Fibroblast of skin of right biceps (primary cell): ENCODE results near the gene HIVEP3.

Experiments used
- DNase-seq: peaks from one replicate; pipeline ENCODE4 v3.0.0-alpha.2; 2013

The HIVEP3 gene

DNA sequence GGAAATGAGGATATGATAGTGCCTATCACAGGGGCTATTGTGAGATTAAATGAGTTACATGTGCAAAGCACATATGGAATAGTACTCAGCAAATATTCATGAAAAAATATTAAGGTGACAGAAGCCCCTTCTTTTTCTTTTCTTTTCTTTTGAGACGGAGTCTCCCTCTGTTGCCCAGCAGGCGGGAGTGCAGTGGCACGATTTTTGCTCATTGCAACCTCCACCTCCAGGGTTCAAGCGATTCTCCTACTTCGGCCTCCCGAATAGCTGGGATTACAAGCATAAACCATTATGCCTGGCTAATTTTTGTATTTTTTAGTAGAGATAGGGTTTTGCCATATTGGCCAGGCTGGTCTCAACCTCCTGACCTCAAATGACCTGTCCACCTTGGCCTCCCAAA lies 139.4 kb downstream of the HIVEP3 start:
- DNase-seq: no peak

DNA sequence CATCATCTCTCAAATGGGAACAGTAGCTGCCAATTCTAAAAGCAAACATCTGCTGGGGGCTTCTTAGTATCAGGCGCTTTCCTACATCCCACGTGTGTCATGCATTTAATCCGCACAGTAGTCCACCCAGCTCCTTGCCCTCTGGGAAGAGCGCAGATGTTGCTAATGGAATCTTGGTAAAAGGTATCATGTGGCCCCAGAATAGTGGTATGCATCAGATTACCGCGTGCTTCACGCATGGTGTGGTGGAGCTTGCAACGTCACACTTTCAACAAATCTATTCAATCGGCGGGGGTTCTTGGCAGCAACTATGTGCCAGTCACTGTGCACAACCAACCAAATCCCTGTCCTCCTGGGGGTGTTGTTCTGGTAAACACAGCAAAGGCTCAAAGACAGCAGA lies 141.0 kb downstream of the HIVEP3 start:
- no peak for DNase-seq

DNA sequence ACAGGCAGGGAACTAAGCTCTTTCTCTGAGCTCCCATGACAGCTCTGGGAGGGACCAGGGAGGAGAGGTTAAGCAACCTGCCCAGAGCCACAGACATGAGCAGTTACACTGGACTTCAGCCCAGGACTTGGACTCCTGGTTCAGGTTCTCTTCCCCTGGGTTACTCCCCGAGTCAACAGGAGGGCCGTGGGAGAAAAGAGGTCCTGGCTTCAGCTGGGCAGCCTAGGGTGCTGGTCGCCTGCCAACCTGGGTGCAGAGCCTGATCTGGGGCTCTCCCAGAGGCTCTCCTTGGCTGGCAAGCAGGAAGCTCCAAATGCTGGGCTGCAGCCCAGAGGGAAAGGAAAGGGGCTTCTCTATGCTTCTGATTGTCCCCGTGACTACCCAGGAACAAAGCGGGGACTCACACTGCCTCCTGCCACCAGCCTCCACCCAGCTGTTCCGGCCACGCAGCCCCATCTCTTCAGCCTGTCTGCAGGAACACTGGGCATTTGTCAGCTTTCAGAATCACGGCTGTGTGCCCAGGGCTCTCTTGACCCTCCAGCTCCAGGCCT lies 141.8 kb downstream of the HIVEP3 start:
- no peak for DNase-seq

DNA sequence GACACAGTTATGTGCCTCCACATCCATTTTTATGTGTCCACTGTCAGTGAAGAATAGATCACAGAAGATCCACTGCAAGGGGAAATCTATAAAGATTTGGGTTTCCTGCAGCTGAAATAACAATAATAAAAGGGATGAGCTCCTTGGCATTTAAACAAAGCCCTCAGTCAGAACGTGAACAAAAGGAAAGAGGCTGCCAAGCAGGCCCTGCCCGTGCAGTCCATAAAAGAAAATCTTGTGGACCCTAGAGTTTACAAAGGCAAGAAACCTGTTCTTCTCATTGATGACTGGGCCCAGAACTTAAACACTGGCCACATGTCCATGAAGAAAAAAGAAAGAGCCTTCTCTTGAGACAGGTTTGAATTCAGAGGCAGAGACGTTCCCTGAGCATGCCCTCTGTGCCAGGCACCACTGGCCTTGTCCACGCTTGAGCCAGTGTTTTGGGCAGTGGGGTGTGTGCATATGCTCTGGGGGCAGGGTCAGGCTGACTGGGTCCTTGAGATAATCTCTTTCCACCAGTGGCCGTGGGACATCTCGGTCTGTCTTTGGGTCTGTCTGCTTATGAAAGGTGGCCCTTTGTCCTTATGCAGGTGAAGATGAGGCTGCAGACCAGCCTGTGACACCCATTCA lies 142.7 kb downstream of the HIVEP3 start:
- DNase-seq: no peak

DNA sequence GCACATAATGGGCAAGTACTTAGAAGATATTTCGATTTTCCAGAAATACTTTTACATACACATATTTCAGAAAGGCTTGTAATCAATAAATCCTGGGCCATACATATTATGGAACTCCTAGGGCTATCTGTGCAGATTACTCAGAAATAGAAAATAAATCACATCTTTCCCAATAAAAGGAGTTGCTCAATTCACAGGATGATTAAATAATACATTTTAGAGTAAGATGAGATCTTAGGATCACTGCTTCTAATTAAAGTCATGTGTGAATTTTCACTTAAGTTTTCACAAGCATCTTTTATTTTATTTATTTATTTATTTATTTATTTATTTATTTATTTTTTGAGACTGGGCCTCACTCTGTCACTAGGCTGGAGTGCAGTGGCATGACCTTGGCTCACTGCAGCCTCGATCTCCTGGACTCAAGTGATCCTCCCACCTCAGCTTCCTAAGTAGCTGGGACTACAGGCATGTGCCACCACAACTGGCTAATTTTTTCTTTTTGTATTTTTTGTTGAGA lies 144.2 kb downstream of the HIVEP3 start:
- no peak for DNase-seq

DNA sequence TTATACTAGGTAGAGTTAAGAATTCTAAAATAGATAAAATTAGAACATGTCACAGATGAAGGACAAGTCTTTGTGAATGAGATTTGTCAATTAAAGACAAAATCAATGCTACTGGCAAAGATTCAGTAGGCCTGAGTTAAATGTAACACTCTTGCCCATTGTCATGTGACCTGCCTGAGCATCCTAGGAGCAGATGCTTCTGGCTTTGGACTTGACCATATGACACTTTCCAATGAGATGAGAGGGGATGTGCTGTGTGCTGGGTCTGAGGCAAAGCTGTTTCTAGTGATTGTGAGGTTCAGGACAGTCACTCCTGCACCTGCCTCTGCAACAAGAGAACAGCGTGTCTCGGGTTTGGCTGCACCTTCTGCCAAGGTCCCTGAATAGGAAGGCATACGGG lies 144.9 kb downstream of the HIVEP3 start:
- no peak for DNase-seq

DNA sequence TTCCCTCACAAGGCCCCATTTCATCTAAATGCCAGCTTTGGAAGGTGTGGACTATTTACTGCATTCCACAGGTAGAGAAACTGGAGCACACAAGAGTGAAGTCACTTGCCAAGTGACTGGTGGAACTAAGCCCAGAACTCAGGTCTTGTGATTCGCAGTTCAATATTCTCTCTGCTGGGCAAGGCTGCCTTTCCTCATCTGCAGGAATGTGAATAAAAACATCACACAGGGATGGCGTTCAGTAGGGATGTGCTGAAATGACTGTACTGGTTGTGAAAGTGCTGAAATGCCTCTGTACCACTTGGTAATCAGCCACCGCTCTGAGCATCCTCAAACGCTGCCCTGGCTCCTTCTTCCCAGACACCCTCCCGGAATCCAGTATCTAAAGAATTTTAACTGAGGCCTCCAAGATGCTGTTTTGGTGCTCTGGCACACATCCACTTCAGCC lies 145.6 kb downstream of the HIVEP3 start:
- peak; percentile 93 for DNase-seq

DNA sequence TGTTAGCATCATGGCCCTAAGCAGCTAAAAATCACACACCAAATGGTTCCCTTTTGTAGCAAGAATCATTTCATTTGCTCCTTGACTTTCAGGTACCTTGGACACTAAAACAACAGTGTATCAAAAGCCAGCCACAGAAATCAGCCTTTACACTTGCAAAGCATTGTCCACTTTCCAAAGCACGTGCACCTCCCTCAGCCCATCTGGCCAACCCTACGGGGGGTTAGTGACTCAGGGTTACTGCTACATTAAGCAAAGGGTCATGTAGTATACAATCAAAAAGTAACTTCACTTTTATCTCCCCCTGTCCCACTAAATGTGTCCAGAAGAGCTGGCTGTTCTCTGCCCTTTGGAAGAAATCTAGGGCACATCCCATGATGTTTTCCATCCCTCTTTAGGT lies 149.7 kb downstream of the HIVEP3 start:
- DNase-seq: no peak

DNA sequence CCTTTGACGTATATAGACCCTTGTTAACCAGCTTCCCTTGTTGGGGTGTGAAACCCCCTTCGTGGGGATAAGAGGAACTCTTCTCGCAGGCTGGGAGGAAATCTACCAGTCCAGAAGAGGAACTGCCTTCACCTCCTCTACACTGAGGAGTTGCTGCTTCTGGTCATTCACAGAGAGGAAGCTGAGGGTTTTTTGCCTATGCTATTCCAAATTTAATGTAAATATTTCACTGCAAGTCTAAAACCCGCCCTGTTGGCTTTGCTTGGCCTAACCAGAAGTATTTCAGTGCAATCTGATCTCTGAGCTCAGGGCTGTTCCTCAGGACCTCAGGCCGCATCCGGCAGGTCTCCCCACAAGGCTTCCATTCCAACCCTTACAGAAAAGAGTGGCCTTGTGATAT lies 150.1 kb downstream of the HIVEP3 start:
- DNase-seq: no peak

DNA sequence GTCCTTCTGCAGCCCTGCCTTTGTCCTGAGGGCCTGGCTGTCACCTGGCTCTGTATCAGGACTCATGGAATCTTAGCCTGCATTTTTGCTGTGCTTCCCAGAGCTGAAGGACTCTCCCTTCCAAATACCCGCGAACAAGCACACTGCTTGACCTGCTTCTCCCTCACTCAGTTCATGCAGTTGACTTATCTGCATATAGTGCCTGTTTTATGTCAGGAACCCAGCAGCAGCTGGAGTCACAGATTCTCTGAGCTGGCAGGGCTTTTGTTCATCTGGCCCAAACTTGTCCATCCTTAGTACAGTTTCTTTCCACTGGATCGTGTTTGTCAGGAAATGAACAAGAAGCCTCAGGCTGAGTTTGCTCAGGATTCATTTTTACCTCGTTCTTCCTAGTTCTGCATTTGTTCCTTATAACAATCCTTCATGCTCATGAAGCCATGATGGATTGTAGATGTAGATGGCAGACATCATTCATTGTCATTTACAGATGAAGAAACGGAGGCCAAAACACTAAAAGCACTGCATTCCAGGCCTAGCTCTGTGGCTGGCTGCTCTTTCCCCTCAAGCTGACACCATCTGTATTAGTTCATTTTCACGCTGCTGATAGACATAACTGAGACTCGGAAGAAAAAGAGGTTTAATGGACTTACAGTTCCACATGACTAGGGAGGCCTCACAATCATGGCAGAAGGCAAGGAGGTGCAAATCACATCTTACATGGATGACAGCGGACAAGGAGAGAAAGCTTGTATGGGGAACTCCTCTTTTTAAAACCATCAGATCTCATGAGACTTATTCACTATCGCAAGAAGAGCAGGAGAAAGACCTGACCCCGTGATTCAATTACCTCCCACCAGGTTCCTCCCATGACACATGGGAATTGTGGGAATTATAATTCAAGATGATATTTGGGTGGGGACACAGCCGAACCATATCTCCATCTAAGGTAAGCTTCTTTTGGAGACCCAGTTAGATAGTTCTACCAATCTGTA lies 150.9 kb downstream of the HIVEP3 start:
- DNase-seq: no peak

DNA sequence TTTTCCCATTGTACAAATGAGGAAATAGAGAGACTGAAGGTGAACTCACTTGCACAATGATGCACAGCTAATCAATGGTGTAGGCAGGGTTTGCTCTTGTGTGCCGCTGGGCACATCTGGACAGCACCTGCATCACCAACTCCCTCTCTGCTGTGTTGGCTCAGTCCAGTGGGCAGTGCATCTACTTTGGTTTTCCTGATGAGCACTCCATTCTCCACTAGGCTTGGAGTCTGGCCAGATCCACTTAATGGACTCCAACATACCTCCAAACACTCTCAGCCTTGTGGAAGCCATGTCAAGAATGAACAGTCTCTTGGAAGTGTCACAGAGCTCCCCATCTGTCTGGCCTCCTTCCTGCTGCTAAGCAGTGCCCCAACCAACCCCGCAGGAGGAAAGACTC lies 152.2 kb downstream of the HIVEP3 start:
- peak; percentile 65 for DNase-seq

DNA sequence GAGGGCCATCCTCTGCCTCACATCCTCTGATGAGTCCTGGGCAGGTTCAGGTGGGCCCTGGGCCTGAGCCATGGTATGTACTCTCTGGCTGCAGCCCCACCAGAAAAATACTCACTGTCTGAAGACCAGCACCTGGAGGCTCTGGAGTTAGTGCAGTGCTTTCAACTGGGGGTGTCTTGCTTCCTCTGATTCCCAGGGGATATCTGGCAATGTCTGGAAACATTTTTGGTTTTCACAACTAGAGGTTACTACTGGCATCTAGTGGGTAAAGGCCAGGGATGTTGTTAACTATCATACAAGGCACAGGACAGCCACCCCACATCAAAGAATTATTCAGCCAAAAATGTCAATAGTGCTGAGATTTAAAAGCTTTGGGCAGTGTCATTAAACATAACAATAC lies 152.7 kb downstream of the HIVEP3 start:
- no peak for DNase-seq

DNA sequence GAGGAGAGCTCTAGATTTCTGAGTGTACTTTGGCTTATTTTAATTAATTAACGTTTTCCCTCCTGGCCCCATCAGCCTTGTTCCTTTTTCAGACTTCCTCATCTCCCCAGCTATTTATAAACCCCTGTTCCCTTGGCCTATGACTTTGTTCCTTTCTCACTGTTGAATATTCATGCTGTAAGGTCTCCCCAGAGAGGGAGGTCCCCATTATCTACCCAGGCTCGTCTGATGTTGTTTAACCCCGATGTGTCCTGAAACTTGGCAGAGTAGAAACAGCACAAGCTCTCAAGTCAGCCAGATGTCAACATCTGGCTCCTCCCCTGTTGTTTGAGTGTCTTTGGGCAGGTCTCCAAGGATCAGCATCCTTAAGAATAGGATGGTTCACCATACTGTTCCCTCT lies 153.6 kb downstream of the HIVEP3 start:
- DNase-seq: no peak

DNA sequence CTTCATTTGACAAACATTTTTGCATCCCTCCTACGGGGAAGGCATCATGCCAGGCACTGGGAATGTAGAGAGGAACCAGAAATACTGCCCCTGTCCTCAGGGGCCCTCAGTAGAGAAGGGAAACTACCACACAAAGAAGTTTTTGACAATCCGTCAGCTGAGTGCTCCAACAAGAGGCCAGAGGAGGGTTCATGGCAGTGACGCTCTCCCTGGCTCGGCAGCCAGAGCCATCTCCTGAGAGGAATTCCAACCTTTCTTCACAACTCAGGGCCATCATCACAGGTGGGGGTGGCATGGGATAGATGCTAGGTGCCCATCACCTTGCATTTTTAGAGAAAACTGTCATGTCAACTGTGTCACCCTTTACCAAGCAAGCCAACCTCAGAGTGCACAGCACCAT lies 154.1 kb downstream of the HIVEP3 start:
- DNase-seq: no peak

DNA sequence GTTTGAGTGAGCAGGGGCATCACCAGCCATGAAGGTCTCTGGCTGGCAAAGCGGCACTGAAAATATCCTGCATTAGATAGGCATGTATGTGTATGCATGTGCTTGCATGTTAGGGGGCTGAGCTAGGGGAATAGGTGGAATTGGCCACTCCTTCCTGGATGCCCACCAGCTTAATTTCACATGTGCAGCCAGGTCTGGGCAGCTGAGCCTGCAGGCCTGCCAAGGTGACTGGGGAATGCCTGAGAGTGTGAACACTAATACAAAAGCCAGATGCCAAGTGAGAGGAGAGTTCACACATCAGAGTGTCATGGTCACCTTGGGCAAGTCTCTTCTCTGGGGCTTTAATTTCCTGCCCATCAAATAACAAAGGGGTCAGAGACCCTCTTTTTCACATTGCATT lies 155.9 kb downstream of the HIVEP3 start:
- DNase-seq: no peak

DNA sequence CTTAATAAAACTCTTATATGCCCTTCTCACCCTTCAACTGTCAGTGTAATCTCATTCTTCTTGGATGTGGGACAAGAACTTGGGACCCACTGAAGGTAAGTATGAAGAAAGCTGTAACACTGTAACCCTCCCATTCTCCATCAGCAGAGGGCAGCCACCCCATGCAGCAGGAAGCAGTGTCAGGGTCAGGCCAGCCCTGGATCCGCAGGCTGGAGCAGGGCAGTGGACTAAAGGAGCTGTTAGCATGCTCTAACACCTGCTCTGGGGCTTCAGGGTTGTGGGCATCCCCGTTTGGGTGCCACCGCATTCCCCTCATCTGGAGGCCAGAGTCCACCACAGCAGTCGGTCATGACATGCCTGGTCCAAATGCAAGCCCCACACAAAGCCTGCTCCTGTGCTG lies 156.5 kb downstream of the HIVEP3 start:
- DNase-seq: no peak

DNA sequence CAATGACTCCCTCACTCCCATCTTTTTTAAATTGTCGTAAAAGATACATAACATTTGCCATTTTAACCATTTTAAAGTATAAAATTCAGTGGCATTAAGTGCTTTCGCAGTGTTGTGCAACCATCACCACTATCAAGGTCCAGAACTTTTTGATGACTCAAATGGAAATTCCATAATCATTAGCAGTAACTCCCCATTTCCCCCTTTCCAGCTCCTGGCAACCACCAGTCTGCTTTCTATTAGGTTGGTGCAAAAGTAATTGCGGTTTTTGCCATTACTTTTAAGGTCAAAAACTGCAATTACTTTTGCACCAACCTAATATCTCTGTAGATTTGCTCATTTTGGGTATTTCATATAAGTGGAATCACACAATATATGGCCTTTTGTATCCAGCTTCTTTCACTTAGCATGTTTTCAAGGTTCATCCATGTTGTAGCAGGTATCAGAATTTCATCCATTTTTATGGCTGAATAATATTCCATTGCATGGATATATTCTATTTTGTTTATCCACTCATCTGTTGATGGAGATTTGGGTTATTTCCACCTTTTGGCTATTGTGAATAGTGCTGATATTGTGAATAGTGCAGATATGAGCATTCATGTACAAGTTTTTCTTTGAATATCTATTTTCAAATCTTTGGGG lies 159.7 kb downstream of the HIVEP3 start:
- DNase-seq: peak; percentile 93

DNA sequence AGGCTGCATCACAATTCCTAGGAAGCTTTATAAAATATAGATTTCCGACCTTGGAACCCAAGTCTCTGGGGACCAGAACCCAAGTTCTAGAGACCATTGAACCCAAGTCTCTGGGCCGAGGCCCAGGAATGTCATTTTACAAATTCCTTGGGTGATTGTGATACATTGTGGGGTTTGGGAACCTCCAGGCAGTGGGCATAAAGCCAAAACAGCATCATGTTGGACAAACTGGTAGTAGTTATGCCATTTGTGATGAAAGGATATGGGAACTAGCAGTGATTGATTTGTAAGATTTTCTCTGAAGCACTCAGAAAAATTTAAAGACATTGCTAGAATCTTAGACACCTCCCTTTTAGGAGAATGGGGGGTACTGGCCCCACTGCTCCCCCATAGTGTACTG lies 160.2 kb downstream of the HIVEP3 start:
- DNase-seq: peak; percentile 86

DNA sequence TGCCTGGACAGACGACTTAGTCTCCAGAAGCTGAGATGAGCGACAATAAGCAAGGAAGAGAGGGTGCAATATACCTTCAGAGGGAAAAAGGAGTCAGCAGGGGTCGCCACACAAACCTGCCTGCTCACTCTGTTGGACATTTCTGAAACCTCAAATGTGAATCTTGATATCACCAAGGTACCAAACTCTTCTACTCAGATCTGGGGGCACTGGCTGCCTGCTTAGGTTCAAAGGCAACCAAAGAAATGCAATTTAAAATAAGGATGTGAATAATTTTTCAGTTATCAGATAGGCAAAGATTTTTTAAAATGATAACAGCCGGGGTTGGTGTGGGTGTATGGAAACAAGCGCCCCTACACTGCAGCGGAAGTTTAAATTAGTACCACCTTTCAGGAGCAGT lies 164.2 kb downstream of the HIVEP3 start:
- no peak for DNase-seq

DNA sequence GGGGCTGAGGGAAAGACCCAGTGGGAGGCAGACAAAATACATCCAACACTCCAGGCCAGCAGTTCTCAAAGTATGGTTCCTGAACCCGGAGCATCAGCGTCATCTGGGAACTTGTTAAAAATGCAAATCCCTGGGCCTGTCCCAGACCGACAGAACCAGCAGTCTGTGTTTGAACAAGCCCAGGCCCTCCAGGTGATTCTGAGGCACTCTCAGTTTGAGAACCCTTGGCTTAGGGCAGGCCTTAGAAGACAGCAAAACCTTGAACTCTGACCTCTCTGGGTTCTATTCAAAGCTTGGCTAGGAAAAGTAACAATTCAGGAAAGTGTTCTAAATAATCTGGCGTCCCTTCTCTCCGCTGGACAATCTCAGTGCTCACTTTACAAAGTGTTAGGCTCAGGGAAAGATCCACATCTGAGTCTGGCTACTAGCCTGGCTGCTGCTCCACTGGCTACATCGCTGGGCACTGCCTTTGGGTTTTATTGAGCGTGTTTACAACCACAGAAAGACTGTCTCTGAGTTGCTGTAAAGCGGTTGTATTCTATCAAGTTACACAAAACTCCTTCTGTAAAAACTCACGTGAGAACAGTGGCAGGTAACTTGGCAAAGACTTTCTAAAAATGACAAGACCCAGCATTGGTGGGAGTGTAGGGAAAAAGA lies 166.1 kb downstream of the HIVEP3 start:
- DNase-seq: no peak

DNA sequence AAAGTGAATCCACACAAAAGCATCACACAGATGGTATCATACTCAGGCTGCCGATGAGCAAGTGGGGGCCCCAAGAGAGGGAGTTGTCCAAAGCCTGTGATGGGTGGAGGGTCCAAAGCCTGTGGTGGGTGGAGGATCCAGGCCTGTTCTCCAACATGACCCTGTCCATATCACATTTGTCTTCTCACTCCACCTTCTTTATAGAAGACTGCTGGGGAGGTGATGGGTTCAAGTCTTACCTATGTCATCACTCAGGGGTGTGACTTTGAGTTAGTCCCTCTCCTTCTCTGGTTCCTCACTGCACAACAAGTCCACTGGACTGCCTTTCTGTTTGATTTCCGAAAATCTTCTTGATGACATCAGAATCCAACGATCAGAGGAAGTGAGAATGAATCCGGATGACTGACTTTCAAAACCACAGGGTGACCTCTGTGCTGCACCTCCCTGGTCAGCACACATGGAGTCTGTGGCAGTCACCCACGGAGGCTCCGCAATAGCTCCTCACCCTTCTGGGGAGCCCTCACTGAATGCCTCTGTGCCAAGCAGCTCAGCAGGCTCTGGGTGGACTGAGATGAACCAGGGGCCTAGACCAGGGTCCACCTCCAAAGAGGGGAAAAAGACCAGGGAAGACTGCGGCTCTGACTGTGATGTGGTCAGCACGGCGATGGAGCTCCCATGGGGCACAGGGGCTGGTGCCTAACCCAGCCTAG lies 166.8 kb downstream of the HIVEP3 start:
- DNase-seq: peak; percentile 51
